SU-DHL-6 (cell line): Measurements from ENCODE around the gene HK3.

Experiments used
- CTCF ChIP-seq: fragments of 200-600 bp; sonication (generic); IDR thresholded peaks from one replicate; pipeline ENCODE4 v1.5.1; 2017; ENCODE audit warnings: antibody characterized with exemption, mild to moderate bottlenecking, low read length, moderate library complexity; ENCODE audit not compliant: insufficient read depth, poor library complexity, severe bottlenecking
- EZH2phosphoT487 ChIP-seq: fragments of 200-600 bp; sonication (generic), shearing (Covaris generic); conservative IDR thresholded peaks from 2 replicates; pipeline ENCODE4 v1.6.1; 2018; ENCODE audit warnings: mild to moderate bottlenecking, antibody characterized with exemption, low read length, moderate library complexity, mixed read lengths

GRCh38 chr5:176856746-176857145 lies 42.4 kb downstream of the HK3 start:
- TF ChIP-seq CTCF (no peak), EZH2phosphoT487 (no peak)
